SU-DHL-6 (cell line): ENCODE results near the gene DPPA2.

Experiments
- EZH2phosphoT487 ChIP-seq: fragments of 200-600 bp; sonication (generic), shearing (Covaris generic); conservative IDR thresholded peaks from 2 replicates; pipeline ENCODE4 v1.6.1; 2018; ENCODE audit warnings: mild to moderate bottlenecking, antibody characterized with exemption, low read length, moderate library complexity, mixed read lengths
- TF ChIP-seq, protein P1 (sequence below): fragments of 200-600 bp; sonication (generic); IDR thresholded peaks from one replicate; pipeline ENCODE4 v1.5.1; 2017; ENCODE audit warnings: antibody characterized with exemption, mild to moderate bottlenecking, low read length, moderate library complexity; ENCODE audit not compliant: insufficient read depth, poor library complexity, severe bottlenecking

DNA sequence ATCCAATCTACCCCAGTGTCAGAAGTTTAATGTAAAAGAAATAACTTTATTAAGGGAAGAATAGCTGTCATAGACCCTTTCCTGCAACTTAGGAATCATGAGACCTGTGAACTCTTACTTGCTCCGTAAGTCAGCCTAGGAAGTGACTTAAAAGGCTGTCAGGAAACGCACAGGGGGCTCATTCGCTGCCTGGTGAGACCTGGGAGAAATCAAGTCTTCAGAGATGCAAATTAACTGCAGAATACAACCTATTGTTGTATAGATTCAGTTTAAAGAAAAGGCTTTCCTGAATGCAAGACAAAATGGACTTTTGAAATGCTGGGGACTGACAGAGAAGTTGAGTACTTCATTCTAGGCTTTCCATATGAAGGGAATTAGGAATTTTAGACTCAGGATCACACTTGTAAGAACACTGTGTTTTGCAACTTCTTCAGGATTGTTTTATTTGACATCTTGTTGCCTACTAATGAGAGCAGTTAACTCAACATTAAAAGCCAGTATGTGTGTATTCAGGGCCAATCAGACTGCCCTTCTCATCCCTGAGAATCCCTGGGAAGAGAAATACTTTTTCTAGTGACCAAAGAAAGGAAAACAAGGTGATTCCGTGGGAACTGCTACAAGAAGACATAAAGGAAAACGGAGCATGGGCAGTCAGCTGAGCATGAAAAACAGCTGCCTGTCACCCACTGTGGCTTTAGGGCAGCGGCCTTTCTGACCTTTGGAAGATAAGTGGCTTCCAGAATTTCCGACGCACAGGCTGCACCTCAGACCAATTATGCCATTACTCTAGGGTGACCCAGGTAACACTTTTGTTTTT, 39.5 kb upstream of the DPPA2 start:
- TF ChIP-seq, protein P1, sequence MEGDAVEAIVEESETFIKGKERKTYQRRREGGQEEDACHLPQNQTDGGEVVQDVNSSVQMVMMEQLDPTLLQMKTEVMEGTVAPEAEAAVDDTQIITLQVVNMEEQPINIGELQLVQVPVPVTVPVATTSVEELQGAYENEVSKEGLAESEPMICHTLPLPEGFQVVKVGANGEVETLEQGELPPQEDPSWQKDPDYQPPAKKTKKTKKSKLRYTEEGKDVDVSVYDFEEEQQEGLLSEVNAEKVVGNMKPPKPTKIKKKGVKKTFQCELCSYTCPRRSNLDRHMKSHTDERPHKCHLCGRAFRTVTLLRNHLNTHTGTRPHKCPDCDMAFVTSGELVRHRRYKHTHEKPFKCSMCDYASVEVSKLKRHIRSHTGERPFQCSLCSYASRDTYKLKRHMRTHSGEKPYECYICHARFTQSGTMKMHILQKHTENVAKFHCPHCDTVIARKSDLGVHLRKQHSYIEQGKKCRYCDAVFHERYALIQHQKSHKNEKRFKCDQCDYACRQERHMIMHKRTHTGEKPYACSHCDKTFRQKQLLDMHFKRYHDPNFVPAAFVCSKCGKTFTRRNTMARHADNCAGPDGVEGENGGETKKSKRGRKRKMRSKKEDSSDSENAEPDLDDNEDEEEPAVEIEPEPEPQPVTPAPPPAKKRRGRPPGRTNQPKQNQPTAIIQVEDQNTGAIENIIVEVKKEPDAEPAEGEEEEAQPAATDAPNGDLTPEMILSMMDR = no peak
- TF ChIP-seq EZH2phosphoT487 = no peak
